ENCODE data around the gene NELFA. TPM values are rescaled to one million over a fixed set of nuclear protein-coding genes. Genes with fewer than 3 reads are reported as not detected.

The NELFA gene
- total RNA-seq, 4 donors from 2014 or later: 8.2 to 17.7 (median 13.9) TPM

DNA sequence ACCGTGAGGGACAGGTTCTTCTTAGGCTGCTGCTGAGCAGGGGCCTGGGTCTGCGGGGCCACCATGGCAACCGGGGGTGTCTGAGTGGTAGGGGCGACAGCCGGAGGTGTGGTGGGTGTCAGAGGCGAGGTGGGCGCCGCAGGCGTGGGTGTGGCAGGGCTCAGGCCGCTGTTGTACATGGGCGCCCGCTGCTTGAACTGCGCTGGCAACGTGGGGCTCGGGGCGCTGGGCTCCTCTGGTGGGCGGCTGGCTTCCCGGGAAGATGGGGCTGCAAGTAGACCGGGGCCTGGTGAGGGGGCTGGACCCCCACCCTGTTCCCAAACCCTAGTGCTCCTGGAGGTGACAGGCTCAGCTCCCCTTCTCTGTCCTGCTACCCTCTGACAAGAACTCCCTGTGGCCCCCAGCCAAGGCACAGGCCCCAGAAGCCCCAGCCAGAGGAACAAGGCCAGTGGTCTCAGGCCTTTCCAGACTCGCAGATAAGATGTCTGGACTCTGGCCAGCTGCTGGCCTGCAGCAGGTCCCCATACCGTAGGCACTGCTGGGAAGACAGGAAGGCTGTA, 24.8 kb downstream of the NELFA start:
- TF ChIP-seq, protein P1, sequence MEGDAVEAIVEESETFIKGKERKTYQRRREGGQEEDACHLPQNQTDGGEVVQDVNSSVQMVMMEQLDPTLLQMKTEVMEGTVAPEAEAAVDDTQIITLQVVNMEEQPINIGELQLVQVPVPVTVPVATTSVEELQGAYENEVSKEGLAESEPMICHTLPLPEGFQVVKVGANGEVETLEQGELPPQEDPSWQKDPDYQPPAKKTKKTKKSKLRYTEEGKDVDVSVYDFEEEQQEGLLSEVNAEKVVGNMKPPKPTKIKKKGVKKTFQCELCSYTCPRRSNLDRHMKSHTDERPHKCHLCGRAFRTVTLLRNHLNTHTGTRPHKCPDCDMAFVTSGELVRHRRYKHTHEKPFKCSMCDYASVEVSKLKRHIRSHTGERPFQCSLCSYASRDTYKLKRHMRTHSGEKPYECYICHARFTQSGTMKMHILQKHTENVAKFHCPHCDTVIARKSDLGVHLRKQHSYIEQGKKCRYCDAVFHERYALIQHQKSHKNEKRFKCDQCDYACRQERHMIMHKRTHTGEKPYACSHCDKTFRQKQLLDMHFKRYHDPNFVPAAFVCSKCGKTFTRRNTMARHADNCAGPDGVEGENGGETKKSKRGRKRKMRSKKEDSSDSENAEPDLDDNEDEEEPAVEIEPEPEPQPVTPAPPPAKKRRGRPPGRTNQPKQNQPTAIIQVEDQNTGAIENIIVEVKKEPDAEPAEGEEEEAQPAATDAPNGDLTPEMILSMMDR (IDR thresholded peaks at IDR 0.05): no peak
- DNase-seq (ENCODE audit: low spot score): no peak
- ATAC-seq (ENCODE audit: low FRiP score): no peak

DNA sequence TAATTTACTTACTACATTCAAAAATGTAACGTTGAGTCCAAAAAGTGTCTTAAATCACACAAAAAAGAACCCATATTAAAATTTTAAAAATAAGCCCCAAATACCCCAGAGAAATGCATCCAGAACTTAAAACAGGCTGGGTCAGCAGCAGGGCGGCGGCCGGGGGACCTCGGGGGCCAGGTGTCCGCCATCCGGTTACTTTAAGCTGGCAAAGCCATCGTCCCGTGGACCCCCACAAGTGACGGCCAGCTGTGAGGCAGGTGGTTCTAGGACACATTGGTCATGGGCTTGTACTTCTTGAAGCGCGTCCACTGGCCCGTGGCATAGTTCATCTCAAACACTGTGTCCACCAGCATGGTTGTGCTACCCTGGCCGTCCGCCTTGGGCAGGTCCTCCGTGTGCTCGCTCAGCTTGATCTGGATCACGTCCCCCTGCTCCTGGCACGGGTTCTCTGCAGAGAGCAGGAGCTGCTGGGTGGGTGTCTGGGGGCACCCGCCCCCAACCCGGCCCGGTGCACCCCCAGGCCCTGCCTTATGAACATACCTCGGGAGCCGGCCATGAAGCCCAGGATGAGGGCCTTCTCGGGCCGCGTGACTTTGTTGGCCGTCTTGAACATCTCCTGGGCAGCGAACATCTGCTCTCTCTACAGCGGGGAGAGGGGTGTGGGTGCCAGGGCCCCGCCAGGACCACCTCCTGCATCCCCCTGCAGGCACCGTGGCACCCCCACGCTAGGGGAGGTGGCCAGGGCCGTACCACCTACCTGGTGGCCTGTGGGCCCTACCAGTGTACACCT, 25.5 kb downstream of the NELFA start:
- DNase-seq (ENCODE audit: low spot score): no peak
- TF ChIP-seq, protein P1 (IDR thresholded peaks at IDR 0.05): no peak
- no peak for ATAC-seq (ENCODE audit: low FRiP score)

DNA sequence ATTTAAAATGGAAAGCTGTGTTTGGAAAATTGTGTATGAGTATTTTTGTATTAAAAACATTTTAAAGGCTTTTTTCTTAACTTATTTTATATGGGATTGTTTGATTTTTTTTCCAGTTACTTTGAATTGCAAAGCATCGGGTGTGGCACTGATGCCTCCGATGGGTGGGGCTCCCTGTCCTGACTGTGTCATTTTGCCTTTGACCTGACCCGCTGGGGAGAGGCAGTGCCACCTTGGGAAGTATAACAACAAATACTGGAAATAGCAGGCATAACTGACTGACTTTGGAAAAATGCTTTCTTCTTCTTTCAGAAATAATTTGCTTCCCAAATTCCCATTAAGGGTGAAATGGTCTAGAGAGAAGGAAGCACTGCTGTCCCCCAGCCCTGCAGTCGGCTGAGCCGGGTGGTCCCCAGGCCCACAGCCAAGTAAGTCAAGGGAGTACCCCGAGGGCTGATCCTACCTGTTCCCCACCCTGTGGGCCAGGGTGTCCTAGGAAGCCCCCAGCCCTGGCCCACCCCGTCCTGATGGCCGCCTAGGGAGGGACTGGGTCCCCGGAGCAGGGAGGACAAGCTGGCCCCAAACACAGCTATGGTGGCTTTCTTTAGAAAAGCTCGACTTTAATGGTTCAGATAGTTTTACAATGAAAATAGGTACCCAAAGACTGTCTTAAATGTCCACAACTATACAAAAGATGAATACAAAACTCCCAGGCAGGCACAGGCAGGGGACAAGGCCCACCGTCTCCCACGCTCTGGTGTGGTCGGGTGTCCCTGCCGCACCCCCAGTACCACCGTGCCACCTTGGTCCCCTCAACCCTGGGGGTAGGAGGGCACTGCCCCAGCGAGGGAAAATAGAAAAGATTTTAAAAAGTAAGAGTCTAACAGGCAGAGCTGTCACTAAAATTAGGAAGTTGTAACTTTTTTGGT, 26.4 kb downstream of the NELFA start:
- DNase-seq (ENCODE audit: low spot score) (no peak), ATAC-seq (ENCODE audit: low FRiP score) (no peak)
- TF ChIP-seq, protein P1 (IDR thresholded peaks at IDR 0.05): no peak

DNA sequence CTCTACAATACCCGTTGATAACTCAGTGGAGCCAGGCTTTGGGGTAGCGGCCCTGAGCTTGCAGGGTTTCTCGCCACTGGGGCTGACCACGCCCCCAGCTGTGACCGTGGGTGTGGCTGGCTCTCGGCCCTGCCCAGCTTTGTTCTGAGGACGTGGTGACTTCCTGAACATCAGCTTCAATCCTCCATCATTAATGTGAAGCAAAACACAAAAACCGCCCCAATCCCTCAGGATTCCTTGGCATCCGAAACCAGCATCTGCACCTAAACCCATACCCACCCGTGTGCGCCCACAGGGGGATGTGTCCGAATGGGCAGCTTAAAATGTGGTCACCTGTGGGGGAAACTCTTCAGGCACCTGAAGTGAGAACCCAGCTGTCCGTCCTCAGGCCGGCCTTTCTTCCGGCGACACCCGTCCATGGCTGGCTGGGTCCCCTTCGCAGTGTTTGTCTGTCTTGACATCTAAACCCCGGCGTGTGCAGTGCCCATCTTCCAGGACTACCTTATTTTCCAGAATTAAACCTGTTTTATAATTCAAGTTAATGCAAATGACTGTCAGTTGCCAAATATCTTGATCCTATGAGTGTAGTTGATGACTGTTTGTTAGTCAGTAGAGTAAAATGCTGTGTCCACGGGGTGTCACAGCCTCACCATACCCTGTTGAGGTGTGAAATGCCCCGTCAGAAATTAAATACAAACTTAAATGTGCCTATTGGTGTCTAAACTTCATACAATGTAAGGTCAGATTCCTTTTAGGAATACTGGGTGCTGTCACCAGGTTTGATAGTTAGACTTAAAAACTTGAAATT, 27.3 kb downstream of the NELFA start:
- ATAC-seq (ENCODE audit: low FRiP score) (no peak), DNase-seq (ENCODE audit: low spot score) (no peak)
- TF ChIP-seq, protein P1 (IDR thresholded peaks at IDR 0.05): no peak

DNA sequence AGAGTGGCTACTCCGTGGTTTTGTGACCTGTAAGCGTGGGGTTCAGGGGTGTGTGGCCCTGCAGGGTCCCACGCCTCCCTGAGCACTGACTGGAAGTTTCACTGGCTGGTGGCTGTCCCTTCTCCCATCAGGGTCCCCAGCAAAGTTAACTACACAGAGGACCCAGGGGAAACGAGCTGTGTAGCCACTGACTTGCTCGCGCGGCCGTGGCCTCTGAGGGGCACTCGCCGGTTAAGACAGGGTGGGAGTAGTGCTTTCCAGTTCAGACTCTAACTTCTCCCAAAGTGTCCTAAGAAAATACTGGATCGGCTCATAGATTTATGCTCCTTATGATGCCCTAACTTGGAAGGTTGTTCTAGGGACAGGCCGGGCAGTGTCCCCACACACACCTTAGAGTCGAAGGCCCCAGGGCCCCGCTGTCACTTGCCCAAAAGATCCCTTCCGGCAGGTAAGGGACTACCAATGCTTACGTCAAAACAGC, 28.2 kb downstream of the NELFA start:
- TF ChIP-seq, protein P1 (IDR thresholded peaks at IDR 0.05): no peak
- DNase-seq (ENCODE audit: low spot score) (no peak), ATAC-seq (ENCODE audit: low FRiP score) (no peak)

DNA sequence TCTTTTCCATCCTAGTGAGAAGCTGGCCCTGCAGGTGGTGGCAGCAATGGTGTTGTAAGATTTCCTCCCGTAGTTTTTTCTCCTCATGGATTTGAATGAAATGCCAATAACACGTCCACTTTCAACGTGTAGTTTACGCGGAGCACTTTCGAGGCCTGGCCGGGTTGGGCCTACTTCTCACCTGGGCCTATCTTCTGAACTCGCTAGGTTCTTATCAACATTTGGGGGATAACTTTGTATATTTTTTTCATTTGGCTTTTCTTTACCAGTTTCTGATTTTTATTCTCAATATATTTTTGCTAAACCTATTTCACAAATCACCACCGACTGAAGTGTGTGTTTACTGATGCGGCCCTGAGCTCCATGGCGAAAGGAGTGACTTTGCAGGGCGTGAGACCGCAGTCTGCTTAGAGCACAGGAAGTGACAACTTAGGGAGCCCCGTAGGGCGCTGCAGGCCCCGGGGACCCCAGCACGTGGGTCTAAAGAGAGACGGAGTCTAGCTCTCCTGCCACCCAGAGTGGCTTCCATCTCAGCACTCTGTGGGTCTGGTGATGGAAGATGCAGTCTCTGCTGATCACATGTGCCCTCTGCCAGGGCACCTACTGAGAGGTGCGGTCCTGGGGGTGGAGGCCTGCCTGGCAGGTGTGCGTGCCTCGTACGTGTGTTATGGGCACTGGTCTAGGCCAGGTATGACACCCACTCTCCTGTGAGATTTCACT, 29.1 kb downstream of the NELFA start:
- no peak for DNase-seq (ENCODE audit: low spot score)
- ATAC-seq (ENCODE audit: low FRiP score): no peak
- TF ChIP-seq, protein P1 (IDR thresholded peaks at IDR 0.05): no peak
